ENCODE measurements around the gene RTCB.

- TF ChIP-seq POLR2A (IDR thresholded peaks at IDR 0.05), result no peak
- no peak for TF ChIP-seq CTCF (IDR thresholded peaks at IDR 0.05 in 4 of 5, conservative IDR thresholded peaks at IDR 0.05 in 1 of 5)
Observed at GRCh38 chr22:32407936-32408335, 4.1 kb downstream of the RTCB start.
